HG03139 (cell line): ENCODE measurements around the gene VTCN1.
"Not testable (repeated sequence)": the region's sequence is repeated elsewhere in the genome, so short reads cannot be mapped to it uniquely, and the experiment has no call there.

ENCODE experiments used
- ATAC-seq: cut with Tn5 transposase; IDR thresholded peaks from one replicate; pipeline ENCODE4 v1.9.1; 2021; ENCODE audit not compliant: unreplicated experiment

The VTCN1 gene

DNA sequence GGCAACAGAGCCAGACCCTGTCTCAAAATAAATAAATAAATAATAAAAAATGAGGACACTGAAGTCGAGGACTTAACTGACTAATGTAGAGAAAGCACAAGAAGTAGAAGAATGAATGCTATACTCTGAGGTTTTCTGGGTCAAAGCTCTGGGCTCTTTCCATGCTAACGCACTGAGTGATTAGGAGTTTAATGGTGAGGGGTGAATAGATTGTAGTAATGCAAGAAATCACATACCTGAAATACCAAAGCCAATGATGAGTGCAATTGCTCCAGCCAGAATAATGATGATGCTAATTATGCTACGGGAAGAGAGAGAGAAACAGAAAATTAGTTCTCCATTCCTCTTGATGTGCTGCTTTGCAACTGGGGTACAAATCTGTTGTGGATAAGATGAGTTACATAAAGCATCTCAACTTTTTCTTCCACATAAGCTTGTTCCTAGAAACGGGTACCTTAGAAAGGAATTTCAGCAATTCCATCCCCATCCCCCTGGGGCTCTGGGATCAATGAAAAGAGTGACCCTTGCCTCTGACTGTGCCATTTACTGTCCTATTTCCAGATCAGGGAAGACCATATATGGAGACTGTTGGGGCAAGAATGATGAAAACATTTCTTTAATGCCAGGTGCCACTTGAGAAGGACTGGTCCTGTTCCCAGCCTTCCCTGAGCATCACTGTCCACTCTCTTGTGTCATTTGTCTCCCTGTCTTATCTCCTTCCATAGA, 40.7 kb downstream of the VTCN1 start:
- ATAC-seq = no peak

DNA sequence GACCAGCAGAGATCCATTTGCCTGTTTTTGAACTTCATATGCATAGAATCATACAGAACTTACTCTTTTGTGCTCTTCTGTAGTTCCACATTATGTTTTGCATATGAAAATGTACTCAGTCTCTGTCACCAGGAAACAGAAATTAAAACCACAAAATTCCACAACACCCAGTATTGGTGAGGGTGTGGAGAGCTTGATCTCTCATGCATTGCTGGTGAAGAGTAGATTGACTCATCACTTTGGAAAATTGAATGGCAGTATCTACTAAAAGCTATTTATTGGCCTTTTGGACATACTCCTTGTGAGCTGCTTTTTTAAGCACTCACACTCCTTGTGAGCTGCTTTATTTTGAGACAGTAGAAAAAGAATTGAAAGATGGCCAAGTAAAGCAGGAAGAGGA, 43.3 kb downstream of the VTCN1 start:
- no peak for ATAC-seq

DNA sequence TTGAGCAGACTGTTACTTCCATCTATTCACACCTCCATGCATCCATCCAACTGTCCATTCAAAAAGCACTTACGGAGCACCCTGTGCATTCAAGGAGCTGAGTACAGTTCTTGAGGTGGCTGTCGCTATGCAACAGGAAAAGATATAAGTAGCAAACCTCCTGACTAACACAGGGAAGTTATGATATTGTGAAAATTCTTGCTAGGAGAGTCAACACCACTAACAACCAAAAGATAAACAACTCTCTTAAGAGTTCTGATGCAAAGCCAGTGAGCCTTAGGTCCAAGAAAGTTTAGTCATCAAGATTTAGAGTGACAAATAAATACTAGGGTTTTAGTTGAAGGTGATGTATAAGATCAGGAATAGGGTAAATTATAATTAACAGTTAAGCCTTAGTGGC, 44.7 kb downstream of the VTCN1 start:
- no peak for ATAC-seq

GRCh38 chr1:117164209-117164608, 46.5 kb downstream of the VTCN1 start:
- ATAC-seq = no peak

- no peak for ATAC-seq
Observed at GRCh38 chr1:117162816-117163215, 47.9 kb downstream of the VTCN1 start.

DNA sequence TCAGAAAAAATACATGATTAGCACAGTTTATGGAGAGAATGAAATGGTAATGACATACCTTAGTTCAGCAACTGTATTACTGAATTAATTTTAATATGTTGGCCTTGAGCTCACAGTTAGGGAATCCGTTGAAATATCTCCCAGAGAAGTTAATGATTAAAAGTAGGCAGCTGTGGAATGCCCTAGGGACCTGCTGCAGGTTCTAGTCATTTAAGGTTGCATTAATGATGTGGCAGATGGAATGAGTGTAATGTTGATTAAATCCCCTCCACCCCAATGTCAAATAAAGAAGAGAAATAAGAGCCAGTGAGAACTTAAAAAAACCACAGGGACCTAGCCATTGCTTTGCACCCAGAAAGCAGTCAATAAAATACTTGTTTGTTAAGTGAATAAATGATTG, 48.8 kb downstream of the VTCN1 start:
- no peak for ATAC-seq

GRCh38 chr1:117151305-117151704, 59.4 kb downstream of the VTCN1 start:
- ATAC-seq = not testable (repeated sequence)

DNA sequence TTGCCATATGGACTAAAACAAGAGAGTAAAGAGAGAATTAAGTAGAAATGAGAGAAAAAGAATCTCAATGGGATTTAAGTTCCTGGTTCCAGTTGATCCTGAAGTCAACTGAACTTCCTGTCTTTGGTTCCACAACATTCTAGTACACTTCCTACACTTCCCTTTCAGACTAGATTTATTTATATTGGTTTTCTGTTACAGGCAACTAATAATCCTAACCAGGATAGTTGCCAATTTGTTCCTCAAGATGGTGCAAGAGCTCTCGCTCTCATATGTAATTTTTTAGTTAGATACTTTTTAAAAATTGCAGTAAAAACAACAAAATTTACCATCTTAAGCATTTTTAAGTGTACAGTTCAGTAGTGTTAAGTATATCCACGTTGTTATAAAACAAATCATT, 60.4 kb downstream of the VTCN1 start:
- ATAC-seq = no peak

- ATAC-seq = no peak
Observed at GRCh38 chr1:117147856-117148588, 62.7 kb downstream of the VTCN1 start.

- no peak for ATAC-seq
Observed at GRCh38 chr1:117147341-117147831, 63.3 kb downstream of the VTCN1 start.

DNA sequence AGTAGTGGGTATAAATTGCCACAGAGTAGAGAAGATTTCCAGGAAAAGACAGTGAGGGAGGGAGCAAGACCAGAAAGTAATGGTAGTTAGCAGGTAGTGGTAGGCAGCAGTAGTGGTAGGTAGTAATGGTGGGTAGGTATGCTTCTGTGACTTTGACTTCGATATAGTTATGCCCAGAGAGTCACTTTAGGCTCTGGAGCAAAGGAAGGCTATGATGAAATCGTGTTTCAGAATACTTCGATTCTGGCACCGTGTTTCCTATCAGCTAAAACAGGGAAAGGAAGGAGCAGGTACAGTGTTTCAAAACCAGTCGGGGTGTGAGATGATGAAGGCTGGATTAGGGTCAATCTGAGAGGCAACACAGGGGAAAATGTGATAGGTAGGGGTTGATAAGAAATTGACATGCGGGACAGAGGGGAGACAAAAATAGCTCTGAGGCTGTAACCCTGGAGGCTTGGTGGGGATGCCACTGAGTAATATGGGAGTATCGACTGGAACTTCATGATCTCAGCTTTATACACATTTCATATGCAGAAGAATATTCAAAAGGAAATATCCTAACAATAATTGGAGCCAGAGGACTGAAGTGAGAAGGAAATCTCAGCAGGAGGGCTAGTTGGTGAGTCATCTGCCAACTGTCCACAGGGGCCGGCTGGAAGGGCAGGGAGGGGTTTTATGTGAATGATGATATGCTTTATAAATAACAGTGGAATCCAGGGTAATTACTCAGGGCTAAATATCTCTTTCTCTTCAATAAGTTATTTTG, 64.0 kb downstream of the VTCN1 start:
- ATAC-seq = no peak

- no peak for ATAC-seq
Observed at GRCh38 chr1:117146072-117146471, 64.7 kb downstream of the VTCN1 start.

GRCh38 chr1:117143871-117144270, 66.9 kb downstream of the VTCN1 start:
- ATAC-seq = no peak

- no peak for ATAC-seq
Observed at GRCh38 chr1:117143172-117143571, 67.6 kb downstream of the VTCN1 start.

DNA sequence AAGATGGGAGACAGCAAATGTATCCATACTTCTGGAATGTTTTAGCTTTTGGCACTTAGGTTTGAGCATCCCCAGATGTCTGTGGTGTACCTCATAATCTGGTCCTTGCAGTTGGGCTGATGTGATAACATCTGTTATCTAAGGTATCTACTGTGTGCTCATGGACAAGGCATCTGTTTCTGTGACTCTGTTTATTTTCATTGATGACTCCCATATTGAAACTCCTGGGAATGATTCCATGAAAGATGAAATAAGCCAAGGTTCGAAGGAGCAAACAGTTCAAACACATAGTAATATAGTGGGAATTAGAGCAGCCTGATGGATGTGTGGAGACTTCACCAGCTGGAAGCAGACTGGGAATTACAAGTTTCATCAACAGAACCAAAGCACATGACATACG, 68.5 kb downstream of the VTCN1 start:
- no peak for ATAC-seq

- ATAC-seq = no peak
Observed at GRCh38 chr1:117138561-117138960, 72.2 kb downstream of the VTCN1 start.

DNA sequence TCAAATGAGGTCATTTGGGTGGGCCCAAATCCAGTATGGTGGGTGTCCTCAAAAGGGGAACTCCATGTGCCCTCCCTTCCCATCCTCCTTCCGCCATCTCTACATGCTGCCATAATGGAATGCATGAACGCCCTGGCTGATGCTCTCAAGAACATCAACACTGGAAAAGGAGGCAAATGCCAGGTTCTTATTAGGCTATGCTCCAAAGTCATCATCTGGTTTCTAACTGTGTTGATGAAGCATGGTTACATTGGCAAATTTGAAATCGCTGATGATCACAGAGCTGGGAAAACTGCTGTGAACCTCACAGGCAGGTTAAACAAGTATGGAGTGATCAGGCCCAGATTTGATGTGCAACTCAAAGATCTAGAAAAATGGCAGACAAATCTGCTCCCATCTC, 72.6 kb downstream of the VTCN1 start:
- ATAC-seq = no peak

DNA sequence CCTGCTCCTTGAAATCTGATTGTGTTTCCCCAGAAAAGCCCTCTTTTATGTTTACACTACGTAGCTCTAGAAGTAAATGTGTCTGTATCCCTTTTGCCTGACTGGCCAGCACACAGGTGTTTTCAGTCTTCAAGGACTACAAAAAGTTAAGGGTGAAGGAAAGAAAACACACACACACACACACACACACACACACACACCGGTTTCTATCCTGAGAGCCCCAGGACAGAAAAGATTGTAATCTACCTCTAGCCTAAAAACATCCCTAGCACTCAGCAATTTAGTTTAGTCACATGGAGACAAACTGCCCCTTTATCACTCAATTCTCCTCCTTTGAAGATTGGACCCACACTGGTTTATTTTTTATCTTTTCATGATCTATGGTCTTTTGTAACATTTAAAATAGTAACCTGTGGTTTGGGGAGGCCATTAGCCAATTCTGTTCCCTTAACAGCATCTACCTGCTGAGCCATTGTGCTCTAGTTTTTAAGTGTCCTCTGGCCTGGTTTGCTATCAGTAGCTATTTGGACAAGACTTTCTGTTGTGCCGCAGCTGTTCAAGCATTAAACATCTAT, 73.4 kb downstream of the VTCN1 start:
- no peak for ATAC-seq

- no peak for ATAC-seq
Observed at GRCh38 chr1:117136749-117137148, 74.0 kb downstream of the VTCN1 start.

- ATAC-seq = no peak
Observed at GRCh38 chr1:117135329-117135728, 75.4 kb downstream of the VTCN1 start.

- no peak for ATAC-seq
Observed at GRCh38 chr1:117130526-117130925, 80.2 kb downstream of the VTCN1 start.
